PFSK-1 (cell line): ENCODE data around the gene NMB.

Source experiments
- FOXP2 ChIP-seq: optimal IDR thresholded peaks from 2 replicates; pipeline ENCODE3; 2011; ENCODE audit warnings: borderline replicate concordance, control low read depth, inconsistent platforms; ENCODE audit not compliant: insufficient read depth; ENCODE audit errors: extremely low read length, extremely low read depth
- POLR2AphosphoS5 ChIP-seq: IDR thresholded peaks from 2 replicates; pipeline ENCODE4 v1.6.1; 2012; ENCODE audit warnings: low read depth, mild to moderate bottlenecking, control low read depth, low read length, moderate library complexity
- SIN3A ChIP-seq: IDR thresholded peaks from 2 replicates; pipeline ENCODE4 v1.6.1; 2012; ENCODE audit warnings: mild to moderate bottlenecking, low read length, moderate library complexity, borderline replicate concordance; ENCODE audit not compliant: insufficient read depth
- TAF1 ChIP-seq: IDR thresholded peaks from 2 replicates; pipeline ENCODE4 v1.6.1; 2012; ENCODE audit warnings: low read length, control low read depth, borderline replicate concordance; ENCODE audit not compliant: insufficient read depth
- TF ChIP-seq, protein P1 (sequence below), 2 experiments: IDR thresholded peaks; 2 replicates each; pipeline versions ENCODE4 v1.6.1 to v1.8.0; 2011 to 2012; ENCODE audit warnings: low read depth in 2 of 2, low read length in 2 of 2, control low read depth in 1 of 2, inconsistent platforms in 1 of 2, mild to moderate bottlenecking in 1 of 2, moderate library complexity in 1 of 2; ENCODE audit not compliant: insufficient read depth in 1 of 2

Gene NMB

DNA sequence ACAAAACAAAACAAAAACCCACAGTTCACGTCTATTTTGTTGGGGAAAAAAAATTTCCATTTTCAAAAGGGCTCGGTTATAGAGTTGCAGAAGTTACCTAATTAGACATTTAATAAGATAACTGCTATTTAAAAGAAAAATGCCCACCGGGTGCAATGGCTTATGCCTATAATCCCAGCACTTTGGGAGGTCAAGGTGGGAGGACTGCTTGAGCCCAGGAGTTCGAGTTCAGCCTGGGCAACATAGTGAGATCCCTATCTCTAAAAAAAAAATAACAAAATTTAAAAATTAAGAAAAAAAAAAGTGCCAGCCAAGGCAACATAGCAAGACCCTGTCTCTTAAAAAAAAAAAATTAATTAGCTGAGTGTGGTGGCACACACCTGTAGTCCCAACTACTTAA, 38.8 kb upstream of the NMB start:
- no peak for TF ChIP-seq SIN3A

DNA sequence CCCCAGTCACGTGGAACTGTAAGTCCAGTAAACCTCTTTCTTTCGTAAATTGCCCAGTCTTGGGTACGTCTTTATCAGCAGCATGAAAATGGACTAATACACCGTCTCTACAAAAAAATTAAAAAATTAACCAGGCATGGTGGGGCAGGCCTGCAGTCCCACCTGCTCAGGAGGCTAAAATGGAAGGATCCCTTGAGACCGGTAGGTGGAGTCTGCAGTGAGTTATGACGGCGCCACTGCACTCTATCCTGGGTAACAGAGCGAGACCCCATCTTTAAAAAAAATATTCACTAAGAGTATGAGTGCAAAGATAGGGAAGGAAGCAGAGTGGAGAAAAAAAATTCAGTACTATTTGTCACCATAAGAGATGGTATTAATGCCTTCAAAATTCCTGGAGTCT, 32.3 kb upstream of the NMB start:
- TF ChIP-seq FOXP2: no peak

DNA sequence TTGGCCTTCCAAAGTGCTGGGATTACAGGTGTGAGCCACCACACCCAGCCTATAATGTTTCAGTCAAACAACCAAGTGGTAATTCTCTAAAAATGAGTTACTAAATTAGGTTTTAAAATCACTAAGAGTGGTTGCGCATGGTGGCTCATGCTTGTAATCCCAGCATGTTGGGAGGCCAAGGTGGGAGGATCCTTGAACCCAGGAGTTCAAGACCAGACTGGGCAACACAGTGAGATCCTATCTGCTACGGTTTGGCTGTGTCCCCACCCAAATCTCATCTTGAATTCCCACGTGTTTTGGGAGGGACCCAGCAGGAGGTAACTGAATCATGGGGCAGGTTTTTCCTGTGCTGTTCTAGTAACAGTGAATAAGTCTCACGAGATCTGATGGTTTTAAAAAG, 31.9 kb upstream of the NMB start:
- TF ChIP-seq POLR2AphosphoS5 (no peak), SIN3A (no peak), FOXP2 (no peak), TAF1 (no peak)
- TF ChIP-seq, protein P1, sequence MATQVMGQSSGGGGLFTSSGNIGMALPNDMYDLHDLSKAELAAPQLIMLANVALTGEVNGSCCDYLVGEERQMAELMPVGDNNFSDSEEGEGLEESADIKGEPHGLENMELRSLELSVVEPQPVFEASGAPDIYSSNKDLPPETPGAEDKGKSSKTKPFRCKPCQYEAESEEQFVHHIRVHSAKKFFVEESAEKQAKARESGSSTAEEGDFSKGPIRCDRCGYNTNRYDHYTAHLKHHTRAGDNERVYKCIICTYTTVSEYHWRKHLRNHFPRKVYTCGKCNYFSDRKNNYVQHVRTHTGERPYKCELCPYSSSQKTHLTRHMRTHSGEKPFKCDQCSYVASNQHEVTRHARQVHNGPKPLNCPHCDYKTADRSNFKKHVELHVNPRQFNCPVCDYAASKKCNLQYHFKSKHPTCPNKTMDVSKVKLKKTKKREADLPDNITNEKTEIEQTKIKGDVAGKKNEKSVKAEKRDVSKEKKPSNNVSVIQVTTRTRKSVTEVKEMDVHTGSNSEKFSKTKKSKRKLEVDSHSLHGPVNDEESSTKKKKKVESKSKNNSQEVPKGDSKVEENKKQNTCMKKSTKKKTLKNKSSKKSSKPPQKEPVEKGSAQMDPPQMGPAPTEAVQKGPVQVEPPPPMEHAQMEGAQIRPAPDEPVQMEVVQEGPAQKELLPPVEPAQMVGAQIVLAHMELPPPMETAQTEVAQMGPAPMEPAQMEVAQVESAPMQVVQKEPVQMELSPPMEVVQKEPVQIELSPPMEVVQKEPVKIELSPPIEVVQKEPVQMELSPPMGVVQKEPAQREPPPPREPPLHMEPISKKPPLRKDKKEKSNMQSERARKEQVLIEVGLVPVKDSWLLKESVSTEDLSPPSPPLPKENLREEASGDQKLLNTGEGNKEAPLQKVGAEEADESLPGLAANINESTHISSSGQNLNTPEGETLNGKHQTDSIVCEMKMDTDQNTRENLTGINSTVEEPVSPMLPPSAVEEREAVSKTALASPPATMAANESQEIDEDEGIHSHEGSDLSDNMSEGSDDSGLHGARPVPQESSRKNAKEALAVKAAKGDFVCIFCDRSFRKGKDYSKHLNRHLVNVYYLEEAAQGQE (IDR thresholded peaks at IDR 0.05; ENCODE audit: insufficient read depth in 1 of 2, low read depth in 2 of 2, low read length in 2 of 2): no peak

DNA sequence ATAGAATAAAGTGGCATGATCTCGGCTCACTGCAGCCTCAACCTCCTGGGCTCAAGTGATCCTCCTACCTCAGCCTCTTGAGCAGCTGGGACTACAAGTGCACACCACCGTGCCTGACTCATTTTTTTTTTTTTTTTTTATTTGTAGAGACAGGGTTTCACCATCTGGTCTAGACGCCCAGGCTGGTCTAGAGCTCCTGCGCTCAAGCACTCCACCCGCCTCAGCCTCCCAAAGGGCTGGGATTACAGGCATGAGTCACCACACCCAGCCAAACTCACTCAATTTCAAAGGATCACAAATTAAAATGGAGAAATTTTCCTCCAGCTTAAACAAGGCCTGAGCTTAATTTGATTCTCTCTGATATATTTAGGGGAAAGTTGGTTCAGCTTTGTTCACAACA, 27.3 kb upstream of the NMB start:
- TF ChIP-seq, protein P1 (IDR thresholded peaks at IDR 0.05; ENCODE audit: insufficient read depth in 1 of 2, low read depth in 2 of 2, low read length in 2 of 2): no peak
- TF ChIP-seq SIN3A: no peak
- no peak for TF ChIP-seq FOXP2
- no peak for TF ChIP-seq TAF1
- no peak for TF ChIP-seq POLR2AphosphoS5

DNA sequence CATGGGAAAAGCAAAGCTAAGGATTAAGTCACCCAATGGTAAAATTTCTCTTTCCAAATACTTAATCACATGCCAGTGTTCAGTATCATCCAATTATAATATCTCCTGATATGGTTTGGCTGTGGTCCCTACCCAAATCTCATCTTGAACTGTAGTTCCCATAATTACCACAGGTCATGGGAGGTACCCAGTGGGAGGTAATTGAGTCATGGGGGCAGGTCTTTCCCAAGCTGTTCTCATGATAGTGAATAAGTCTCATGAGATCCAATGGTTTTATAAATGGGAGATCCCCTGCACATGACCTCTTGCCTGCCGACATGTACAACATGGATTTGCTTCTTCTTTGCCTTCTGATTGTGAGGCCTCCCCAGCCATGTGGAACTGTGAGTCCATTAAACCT, 26.1 kb upstream of the NMB start:
- TF ChIP-seq, protein P1 (IDR thresholded peaks at IDR 0.05; ENCODE audit: insufficient read depth in 1 of 2, low read depth in 2 of 2, low read length in 2 of 2): no peak
- no peak for TF ChIP-seq TAF1
- TF ChIP-seq FOXP2: no peak

DNA sequence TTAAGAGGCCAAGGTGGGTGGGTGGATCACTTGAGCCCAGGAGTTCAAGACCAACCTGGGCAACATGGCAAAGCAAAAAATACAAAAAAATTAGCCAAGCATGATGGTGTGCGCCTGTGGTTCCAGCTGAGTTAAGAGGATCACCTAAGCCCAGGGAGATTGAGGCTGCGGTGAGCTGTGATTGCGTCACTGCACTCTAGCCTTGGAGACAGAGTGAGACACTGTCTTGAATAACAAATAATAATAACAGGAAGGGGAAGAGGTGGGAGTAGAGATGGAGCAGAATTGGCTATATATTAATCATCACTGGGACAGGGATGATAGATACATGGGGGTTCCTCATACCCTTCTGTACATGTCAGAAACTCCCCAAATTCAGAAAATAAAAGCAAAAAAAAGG, 23.8 kb upstream of the NMB start:
- no peak for TF ChIP-seq POLR2AphosphoS5
- no peak for TF ChIP-seq TAF1
- TF ChIP-seq, protein P1 (IDR thresholded peaks at IDR 0.05; ENCODE audit: insufficient read depth in 1 of 2, low read depth in 2 of 2, low read length in 2 of 2): no peak
- no peak for TF ChIP-seq SIN3A
- no peak for TF ChIP-seq FOXP2

DNA sequence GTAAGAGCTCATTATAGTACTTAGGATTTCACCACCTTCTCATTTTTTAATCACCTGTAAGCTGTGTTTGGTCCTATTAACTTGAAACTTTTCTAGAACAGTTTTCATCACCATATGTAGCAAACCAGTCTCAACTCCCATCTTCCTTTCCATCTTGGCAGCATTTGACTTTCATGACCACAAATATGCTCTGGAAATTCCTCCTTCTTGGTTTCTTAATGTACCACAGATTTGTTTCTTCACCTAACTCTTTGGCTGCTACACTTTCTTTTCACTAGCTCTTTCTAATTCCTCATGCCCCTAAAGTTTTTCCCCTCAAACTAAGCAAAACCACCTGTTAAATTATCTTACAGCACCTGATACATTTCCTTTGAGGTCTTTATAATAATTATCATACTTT, 13.2 kb upstream of the NMB start:
- TF ChIP-seq POLR2AphosphoS5 (no peak), FOXP2 (no peak), TAF1 (no peak), SIN3A (no peak)
- TF ChIP-seq, protein P1 (IDR thresholded peaks at IDR 0.05; ENCODE audit: insufficient read depth in 1 of 2, low read depth in 2 of 2, low read length in 2 of 2): no peak
